ENCODE results near the gene ANO8.

The ANO8 gene

DNA sequence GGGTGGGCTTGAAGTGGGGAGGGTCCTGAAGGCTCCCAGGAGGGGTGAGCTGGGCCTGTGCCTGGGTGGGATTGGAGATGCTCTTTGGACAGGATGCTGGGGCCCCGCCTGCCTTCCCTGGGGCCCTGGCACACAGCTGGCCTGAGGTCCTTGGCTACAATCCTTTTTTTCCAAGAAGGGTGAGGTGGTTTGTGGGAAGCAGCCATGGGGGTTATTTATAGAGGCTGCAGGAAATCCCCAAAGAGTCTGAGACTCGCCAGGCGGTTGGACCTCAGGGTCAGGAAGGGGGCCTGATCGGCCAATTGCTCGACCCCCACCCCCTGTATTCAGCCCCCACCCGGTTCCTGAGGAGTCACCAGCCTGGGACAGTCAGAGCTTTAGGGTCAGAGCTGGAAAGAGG lies 12.7 kb upstream of the ANO8 start:
- DNase-seq: no peak

DNA sequence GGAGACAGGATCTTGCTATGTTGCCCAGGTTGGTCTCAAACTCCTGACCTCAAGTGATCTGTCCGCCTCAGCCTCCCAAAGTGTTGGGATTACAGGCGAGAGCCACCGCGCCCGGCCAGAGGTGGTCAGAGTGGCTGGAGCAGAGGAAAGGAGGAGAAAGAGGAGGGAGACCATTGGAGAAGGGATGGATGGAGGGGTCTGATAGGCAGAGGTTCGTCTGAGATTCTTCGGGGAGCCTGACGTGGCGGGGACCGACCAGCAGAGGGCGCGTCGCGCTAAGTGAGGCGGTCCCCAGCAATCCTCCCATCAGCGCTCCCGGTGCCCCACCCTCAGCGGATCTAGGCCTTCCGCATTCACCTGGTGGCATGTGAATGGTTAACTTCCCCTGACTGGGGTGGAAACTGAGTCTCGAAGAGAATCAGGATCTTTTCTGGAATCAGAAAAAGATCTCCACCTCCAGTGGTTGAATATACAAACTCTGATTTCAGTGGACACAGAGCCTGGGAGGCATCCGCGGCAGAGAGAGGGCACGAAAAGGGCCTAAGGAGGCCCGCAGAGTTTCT lies 11.5 kb upstream of the ANO8 start:
- peak; percentile 86 to 88 for DNase-seq

DNA sequence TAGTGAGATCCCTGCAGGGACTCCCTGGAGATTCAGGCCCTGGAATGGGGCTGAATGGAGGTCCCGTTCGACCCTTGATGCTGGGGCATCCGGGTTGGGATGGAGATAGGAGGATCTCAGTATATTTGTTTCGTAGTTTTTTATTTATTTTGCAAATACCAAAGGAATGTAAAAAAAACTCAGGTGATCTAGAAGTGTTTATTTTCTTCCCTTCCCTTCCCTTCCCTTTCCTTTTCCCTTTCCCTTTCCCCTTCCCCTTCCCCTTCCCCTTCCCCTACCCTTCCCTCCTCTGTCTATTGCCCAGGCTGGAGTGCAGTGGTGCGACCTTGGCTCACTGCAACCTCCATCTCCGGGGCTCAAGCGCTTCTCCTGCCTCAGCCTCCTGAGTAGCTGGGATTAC lies 7.2 kb upstream of the ANO8 start:
- DNase-seq: no peak

DNA sequence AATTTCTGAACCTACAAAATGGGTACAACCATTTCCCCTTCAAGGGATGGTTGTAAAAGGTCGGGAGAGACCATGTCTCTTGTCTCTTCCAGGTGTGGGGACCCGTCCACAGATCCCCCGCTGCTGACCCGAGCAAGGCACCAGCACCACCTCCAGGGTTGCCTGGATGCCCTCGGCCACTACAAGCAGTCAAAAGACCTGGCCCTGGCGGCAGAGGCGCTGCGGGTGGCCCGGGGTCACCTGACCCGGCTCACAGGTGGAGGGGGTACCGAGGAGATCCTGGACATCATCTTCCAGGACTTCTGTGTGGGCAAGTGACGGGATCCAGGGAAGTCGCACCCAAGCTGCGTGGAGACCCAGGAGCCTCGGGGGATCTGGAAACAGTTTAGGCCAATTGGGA lies 6.7 kb upstream of the ANO8 start:
- DNase-seq: no peak

DNA sequence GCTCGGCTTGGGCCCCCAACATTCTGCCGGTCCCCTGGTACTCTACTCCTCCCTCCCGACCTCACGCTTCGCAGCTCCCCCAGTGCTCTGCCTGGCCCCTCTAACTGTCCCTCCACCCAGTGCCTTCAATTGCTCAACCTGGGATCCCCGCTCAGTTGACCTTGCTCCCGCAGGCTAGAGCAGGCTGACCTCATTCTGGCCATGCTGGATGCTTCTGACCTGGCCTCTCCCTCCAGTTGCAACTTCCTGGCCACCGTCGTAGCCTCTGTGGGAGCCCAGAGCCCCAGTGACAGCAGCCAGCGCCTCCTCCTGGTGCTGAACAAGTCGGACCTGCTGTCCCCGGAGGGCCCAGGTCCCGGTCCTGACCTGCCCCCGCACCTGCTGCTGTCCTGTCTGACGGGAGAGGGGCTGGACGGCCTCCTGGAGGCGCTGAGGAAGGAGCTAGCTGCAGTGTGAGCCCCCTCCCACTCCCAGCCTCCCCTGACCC lies 6.3 kb upstream of the ANO8 start:
- DNase-seq: no peak

DNA sequence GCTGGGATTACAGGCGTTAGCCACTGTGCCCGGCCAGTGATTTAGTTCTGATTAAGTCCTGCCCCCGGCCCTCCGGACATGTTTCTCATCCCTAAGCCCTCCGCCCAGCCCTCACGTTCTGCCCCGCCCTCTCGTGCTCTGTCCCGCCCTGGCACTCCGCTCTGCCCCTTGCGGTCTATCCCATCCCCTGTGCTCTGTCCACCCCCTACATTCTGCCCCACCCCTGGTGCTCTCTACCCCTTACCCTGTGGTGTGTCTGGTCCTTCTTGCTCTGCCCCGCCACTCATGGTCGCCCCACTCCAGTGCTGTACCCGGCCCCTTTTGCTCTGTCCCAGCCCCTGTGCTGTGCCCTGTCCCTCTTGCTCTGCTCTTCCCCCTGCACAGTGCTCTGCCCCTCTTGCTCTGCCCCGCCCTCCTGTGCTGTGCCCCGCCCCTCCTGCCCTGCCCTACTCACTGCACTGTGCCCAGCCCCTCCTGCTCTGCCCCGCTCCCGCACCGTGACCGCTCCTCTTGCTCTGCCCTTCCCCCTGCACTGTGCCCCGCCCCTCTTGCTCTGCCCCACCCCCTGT lies 5.7 kb upstream of the ANO8 start:
- DNase-seq: no peak

DNA sequence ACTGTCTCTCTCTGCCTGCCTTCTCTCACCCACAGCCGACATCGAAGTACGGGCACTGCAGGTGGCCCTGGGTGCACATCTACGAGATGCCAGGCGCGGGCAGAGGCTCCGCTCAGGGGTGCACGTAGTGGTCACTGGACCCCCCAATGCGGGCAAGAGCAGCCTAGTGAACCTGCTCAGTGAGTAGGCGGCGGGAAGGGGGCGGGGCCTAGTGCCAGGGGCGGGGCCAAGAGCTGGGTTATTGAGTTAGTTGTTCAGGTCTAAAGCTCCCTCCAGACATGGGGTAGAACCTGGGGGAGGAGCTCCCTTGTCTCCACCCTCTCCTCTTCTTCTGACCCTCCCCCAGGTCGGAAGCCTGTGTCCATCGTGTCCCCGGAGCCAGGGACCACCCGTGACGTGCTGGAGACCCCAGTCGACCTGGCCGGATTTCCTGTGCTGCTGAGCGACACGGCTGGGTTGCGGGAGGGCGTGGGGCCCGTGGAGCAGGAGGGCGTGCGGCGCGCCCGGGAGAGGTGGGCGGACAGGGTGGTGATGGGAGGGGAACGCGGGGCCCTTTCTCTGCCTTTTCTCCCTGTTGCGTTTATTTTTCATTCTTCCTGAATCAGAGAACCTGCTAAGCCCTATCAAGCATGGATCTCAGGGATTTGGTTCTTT lies 4.6 kb upstream of the ANO8 start:
- peak; percentile 61 to 64 for DNase-seq

DNA sequence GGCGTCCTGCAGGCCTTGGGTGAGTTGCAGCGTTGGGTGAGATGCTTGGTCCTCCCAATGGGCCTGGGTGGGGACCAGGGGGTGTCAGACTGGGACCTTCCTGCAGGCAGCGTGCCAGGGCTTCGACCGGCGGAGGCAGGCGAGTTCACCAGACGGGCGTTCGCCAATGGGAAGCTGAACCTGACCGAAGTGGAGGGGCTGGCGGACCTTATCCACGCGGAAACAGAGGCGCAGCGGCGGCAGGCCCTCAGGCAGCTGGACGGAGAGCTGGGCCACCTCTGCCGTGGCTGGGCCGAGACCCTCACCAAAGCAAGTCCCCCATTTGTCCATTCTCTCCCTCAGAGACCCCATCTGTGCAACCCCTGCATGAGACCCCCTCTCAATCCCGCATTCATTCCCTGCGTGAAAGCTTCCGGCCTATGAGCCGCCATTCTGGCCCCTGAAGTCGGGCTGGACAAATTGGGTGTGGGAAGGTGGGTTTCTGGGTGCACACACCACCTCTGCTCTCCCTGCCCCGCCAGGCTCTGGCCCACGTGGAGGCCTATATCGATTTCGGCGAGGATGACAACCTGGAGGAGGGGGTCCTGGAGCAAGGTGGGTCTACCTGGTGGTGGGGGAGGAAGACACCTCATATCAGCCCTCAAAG lies 3.9 kb upstream of the ANO8 start:
- no peak for DNase-seq

DNA sequence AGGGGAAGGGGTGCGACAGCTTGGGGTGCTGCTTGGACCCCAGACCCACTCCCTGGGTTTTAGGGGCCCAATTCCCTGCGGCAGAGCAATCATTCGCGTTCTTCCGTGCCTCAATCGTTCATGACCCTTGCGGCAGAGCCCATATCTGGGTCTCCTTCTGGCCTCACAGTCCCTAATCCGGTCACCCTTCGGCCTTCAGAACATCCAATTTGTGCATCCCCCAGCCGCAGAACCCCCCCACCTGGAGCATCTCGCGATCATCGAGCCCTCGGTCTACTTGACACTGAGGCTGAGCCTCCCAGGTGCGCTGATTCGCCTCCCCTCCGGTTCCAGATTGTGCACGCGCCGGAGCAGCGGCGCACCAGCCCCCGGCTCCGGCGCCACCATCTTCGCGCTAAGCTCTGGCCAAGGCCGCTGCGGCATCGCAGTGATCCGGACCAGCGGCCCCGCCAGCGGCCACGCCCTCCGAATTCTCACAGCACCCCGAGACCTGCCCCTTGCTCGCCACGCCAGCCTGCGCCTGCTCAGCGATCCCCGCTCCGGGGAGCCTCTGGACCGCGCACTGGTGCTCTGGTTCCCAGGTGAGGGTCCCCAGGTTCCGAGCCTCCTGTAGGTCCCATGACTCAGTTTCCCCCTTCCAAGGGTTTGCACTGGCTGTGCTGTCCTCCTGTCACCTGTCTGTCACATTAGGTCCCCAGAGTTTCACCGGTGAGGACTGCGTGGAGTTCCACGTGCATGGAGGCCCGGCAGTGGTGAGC lies 3.2 kb upstream of the ANO8 start:
- peak in 1 of 2 donors; percentile 42 for DNase-seq

DNA sequence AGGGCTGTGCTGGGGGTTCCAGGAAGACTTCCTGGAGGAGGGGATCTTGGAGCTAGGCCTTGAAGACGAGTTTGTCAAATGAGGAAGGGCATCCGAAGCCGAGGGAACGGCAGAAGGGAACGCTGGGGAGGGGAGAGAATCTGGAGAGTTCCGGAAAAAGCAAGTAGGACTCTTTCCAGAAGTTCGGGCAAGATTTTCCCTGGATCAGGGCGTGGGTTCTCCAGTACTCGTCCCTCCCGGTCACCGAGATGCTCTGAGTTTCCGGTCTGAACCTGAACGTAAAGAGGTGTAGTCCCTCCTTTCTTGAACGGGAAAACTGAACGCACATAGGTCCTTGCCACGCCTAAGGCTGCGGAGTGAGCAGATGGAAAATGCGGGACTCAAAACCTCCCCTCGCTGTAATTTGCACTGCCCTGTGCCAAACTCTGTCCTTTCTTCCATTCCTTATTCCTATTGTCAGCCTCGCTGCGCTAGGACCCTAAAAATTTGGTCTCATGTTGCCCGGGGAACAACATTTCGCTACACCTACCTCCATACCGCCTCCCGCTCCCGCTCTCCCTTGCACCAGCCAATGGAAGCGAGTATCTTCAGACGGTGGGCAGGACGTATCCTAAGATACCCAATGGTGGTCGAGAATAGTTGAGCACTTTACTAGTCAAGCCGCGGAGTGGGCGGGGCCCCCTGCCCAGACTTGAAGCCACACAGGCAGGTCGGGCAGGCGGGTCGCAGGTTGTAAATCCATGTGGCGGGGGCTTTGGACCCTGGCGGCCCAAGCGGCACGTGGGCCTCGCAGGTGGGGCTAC lies 2.4 kb upstream of the ANO8 start, which contains the start of gene GTPBP3:
Gene GTPBP3 (plus strand): TSS at position 682 of the 803 bp plus-strand sequence. CDS start 59 bp downstream, at position 741.
- DNase-seq: peak; percentile 92 to 93

DNA sequence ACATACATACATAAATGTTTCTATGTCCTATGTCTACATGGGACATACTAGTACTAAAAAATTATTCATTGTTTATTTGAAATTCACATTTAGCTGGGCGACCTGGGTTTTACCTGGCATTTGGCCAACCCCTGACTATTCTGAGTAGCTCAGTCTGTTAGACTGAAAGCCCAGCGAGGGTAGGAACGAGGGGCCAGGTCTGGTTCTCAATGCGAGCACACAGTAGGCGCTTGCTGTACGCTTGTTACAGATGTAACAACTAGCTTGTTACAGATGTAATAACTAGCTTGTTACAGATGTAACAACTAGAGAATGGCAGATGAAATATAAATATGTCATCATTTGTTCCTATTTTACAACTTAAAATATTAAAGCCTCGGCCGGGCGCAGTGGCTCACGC lies 920 bp upstream of the ANO8 start:
- DNase-seq: no peak

DNA sequence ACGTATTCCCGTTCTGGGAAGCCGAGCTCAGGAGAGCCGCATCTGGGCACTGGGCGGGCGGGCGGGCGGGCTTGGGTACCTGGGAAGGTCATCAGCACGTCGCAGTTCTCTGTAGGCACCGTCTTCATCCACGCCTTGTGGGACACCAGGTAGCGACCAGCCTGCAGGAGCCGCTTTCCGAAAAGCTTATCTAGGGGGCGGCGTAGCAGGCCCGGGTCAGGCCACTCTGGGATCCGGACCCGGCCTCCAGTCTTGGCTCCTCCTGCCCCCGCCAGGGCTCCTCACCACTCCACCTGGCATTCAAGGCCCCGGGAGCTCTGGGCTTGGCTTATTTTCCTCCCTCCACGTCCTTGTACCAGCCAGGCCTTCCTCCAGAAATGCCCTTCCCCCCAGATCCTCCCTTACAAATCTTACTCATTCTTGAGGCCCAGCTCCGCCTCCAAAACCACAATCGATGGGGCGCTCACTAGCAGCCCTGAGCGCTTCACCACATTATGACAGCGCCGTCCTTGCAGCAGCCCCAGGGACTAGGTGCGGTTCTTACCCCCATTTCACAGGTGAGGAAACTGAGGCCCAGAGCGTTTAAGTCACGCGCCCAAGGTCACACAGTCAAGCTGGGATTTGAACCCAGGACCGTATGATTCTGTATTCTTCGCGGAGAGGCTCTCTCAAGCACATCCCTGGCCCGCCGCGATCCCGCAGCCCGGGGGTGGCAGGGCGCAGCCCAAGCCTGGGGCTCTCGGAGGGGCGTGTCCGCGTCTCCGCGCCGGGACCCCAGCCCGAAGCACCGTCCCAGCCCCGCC lies 843 bp downstream of the ANO8 start:
- peak; percentile 62 to 65 for DNase-seq

DNA sequence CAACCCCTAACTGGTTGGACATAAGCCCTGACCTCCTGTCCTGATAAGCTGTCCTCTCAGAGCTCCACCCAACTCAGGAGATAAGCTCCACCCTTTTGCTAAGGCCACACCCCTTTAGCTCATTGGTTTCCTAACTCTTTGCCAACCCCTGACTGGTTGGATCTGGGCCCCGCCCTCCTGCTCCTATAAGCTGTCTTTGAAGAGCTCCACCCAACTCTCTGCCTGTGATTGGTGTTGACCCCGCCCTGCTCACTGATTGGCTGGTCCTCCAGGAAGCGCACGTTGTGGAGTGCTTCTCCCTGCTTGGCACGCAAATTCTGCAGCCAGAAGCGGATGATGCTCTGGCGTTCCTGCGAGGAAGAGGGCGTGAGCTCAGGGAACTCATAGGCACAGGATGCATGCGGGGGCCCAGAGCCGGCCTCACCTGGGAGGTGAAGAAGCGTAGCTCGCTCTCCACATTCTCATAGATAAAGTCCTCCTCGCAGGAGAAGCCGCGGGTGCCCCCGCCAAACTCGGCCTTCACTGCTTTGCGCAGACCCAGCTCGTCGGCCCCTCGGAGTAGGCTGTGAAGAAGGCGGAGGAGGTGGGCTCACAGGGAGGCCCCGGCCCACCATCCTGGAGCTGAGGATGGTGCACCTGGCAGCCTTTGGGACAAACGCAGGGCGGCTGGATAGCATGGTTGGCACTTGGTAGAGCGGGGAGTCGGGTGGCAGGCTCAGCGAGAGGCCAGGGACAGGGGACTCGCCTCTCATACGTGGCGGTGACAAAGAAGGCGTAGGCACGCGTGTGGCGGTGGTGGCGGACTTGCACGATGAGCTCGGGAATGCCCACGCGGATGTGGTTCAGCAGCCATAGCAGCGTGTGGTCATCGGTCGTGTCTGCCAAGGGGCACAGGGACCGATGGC lies 1.7 kb downstream of the ANO8 start:
- peak; percentile 38 to 41 for DNase-seq

DNA sequence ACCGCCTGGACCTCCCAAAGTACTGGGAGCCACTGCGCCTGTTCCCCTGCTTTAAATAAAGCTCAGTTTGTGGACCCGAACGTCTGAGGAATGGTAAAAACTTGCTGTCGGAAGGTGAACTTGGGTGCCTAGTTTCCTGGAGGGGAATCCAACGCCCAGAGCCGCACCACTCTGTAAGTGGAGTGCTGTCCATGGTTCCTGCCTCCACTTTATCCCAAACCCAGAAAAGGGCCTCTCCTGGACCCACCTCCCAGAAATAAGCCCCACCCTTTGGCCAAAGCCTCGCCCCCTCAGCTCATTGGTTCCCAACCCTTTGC lies 2.3 kb downstream of the ANO8 start:
- no peak for DNase-seq

DNA sequence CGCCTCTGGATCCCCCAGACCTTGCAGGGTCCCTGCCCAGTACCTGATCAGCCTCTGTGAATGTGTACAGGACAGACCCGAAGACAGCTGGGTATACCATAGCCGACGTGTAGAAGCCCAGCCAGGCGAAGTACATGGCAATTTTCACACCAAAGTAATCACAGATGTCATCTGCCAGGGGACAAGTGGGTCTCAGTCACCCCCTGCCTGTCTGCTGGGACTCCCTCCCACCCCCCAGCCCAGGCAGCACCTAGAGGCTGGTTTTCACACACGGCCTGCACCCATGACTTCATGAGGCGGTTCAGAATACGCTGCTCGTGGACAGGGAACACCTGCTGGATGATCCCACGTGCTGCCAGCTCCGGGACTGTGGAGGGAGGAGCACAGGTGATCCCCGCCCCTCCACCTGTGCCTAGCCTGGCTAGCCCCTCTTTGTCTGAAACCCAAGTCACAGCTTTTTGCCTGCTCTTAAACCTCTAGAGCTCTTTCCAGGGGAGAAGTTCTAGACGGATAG lies 3.6 kb downstream of the ANO8 start:
- DNase-seq: no peak

DNA sequence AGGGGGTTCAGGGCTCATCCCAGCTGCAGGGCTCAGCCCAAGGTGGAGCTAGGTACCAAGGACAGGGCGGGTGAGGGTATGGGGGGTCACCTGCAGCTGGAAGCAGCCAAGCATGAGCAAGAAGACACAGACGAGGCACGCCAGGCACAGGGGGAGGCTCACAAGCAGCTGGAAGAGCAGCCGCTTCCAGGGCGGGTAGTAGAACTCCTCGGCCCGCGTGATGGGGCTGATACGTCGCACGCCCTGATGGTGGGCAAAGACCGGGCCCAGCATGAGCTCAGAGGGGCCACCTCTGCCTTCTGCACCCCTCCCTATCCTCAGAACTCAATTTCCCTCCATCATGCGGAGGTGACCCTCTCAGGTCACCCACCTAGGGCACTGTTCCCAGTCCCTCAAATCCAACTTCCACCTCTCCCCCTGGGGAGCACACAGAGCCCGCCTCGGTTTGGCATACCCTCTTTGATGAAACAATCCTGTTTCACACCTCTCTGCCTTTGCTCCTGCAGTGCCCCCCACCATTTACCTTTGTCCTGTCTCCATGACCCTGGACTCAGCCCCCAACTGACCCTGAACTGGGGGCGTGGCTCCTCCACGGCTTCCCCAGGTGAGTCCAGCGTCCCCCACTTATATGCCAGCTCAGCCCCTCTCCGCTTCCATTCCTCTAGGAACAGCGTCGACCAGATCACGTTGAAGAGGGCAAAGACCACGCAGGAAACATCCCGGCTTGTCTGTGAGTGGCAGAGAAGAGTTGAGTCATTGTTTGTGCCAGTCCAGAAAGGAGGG lies 4.2 kb downstream of the ANO8 start:
- no peak for DNase-seq

DNA sequence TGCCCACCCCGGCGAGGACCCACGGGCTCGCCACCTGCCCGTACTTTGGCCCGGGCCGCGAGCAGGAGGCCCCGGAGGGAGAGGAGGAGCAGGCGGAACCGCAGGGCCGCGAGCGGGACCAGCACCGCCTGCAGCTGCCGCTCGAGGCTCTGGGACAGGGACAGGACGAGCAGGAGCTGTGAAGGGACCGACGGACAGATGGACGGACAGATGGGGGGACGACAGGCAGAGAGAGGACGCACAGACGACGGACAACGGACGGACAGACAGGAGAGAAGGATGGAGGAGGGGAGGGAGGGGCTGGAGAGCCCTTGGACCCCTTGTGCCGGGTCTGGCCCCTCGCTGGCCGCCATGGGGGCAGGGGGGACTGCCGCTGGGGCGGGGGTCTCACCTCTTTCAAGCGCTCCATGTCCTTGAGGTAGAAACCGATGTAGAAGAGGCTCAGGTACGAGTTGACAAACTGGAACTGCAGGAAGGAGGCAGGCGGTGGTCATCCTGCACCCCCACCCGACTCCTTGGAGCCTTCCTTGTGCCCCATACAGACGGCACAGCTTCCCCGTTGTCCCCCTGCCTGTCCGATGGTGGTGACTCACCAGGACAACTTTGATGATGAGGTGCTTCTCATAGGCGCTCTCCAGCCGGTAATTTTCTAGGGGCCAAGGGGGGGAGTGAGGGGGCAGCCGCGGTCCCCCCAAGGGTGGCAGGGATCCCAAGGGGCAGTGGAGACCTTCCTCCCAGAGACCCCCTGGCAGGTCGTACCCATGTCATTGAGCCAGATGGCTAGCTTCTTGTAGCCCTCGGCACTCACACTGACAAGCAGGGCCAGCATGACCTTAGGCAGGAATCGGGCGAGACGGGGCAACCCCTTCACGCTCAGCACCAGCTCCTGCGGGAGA lies 5.0 kb downstream of the ANO8 start:
- no peak for DNase-seq

All from stimulated activated CD4-positive, alpha-beta T cell treated with anti-CD3 and anti-CD28 coated beads, Interleukin-2, amount 100 ng/mL, for 48 hours (primary cell).